CD8-positive, alpha-beta memory T cell (primary cell): Measurements from ENCODE around the gene ATG4C. TPM values are rescaled to one million over a fixed set of nuclear protein-coding genes. Genes with fewer than 3 reads are reported as not detected.

ENCODE experiments used
- CTCF ChIA-PET: fragments of 350-600 bp; sonication (Branson Sonifier 250); formaldehyde crosslinking; loops from one replicate; lab custom pipeline; 2021; ENCODE audit warnings: antibody characterized with exemption; lab: Charles Lee
- POLR2A ChIA-PET: fragments of 350-600 bp; sonication (Branson Sonifier 250); formaldehyde crosslinking; loops from one replicate; lab custom pipeline; 2021; ENCODE audit warnings: antibody characterized with exemption; lab: Charles Lee
- DNase-seq, 5 donors: peaks; one replicate each; pipeline versions ENCODE4 v3.0.0 to v3.0.0-alpha.2; 2020 to 2022; ENCODE audit warnings: mixed read lengths in 1 of 5
- H3K27ac ChIP-seq: one replicate; pipeline ENCODE4 v1.7.0; 2013; ENCODE audit warnings: low read depth, mild to moderate bottlenecking, low read length, moderate library complexity
- H3K27me3 ChIP-seq: 2 replicates; pipeline ENCODE4 v1.7.0; 2013; ENCODE audit warnings: low read length, mild to moderate bottlenecking; ENCODE audit not compliant: insufficient read depth, poor library complexity, severe bottlenecking
- H3K36me3 ChIP-seq: 2 replicates; pipeline ENCODE4 v1.7.0; 2013; ENCODE audit warnings: mild to moderate bottlenecking, low read length, moderate library complexity; ENCODE audit not compliant: insufficient read depth
- H3K4me1 ChIP-seq: 2 replicates; pipeline ENCODE4 v1.7.0; 2013; ENCODE audit warnings: mild to moderate bottlenecking, low read length, moderate library complexity; ENCODE audit not compliant: insufficient read depth
- H3K4me3 ChIP-seq: 2 replicates; pipeline ENCODE4 v1.7.0; 2013; ENCODE audit warnings: mild to moderate bottlenecking, low read length
- H3K9me3 ChIP-seq: 2 replicates; pipeline ENCODE4 v1.7.0; 2013; ENCODE audit warnings: mild to moderate bottlenecking, low read length
- H3K27ac Mint-ChIP-seq, 8 donors: one replicate each; pipeline ENCODE4 v1.8.0; 2020 to 2021; ENCODE audit warnings: mixed read lengths in 8 of 8, mild to moderate bottlenecking in 6 of 8, inconsistent platforms in 3 of 8, moderate library complexity in 3 of 8
- H3K27me3 Mint-ChIP-seq, 2 donors: one replicate each; pipeline ENCODE4 v1.8.0; 2020 to 2021; ENCODE audit warnings: mixed read lengths in 2 of 2, mild to moderate bottlenecking in 1 of 2, moderate library complexity in 1 of 2
- H3K36me3 Mint-ChIP-seq, 3 donors: one replicate each; pipeline ENCODE4 v1.8.0; 2020 to 2021; ENCODE audit warnings: mixed read lengths in 3 of 3, inconsistent platforms in 1 of 3, mild to moderate bottlenecking in 1 of 3
- H3K4me1 Mint-ChIP-seq, 3 donors: one replicate each; pipeline ENCODE4 v1.8.0; 2020 to 2021; ENCODE audit warnings: mixed read lengths in 3 of 3, inconsistent platforms in 1 of 3, mild to moderate bottlenecking in 1 of 3
- H3K4me3 Mint-ChIP-seq, 7 donors: one replicate each; pipeline ENCODE4 v1.8.0; 2020 to 2021; ENCODE audit warnings: mixed read lengths in 7 of 7, mild to moderate bottlenecking in 6 of 7, moderate library complexity in 4 of 7, inconsistent platforms in 2 of 7
- H3K9me3 Mint-ChIP-seq, 5 donors: one replicate each; pipeline ENCODE4 v1.8.0; 2020 to 2022; ENCODE audit warnings: mixed read lengths in 5 of 5, mild to moderate bottlenecking in 3 of 5, moderate library complexity in 2 of 5, inconsistent platforms in 1 of 5
- polyA plus RNA-seq: library from polyadenylated mRNA; unstranded; fragments of 300-500 nt; fragmentation: Illumina TruSeq; gene quantifications from one replicate; pipeline ENCODE4 v1.2.3, GENCODE V29; 2021
- total RNA-seq, 2 experiments: library from RNA; stranded (reverse); gene quantifications; one replicate each; pipeline ENCODE4 v1.2.3, GENCODE V29; 2021

Gene ATG4C
- total and polyA plus RNA-seq, 3 experiments from 2014 or later: 13.4 to 20.0 (median 17.7) TPM

DNA sequence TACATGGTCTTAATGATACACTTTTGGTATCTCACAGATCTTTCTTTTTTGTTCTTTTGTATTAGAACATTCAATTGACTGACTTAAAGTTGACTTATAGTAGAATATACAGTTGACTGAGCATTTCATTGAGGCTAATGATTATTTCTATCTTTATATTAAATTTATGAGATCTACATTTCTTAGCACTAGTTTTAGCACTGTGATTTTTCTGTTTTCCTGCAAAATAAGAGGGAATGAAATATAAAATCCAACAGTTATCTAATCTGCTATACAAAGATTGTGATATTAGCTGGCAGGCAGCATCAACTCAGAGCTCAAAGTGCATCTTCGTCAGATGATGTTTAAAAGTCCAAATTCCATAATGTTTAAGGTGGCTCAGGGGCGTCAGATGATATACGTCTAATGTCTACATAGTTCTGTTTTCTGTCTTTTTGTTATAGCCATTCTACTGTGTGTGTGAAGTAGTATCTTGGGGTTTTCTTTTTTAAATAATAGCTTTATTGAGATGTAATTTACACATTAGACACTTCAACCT is 85.4 kb downstream of the ATG4C start:
- POLR2A ChIA-PET: no interaction called here

DNA sequence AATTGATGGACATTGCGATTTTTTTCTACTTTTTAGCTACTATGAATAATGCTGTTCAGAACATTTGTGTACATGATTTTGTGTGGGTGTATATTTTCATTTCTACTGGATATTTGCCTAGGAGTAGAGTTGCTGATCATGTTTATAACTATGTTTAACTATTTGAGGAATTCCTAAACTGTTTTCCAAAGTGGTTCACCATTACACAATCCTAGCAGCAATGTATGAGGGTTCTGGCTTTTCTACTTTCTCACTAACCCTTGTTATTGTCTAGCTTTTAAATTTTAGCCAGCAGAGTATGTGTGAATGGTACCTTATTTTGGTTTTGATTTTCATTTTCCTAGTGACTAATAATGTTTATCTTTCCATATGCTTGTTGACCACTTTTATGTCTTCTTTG is 86.2 kb downstream of the ATG4C start:
- H3K4me1 ChIP-seq: no peaks in the 10 kb centered on the region
- no peak overlapping the region for H3K4me3 Mint-ChIP-seq
- H3K27me3 ChIP-seq: no peaks in the 10 kb centered on the region
- peaks cover 0 to 1% (median 0%) of the 10 kb centered on the region in 5 donors for H3K9me3 Mint-ChIP-seq
- POLR2A ChIA-PET: no interaction called here
- no peaks in the 10 kb centered on the region for H3K36me3 Mint-ChIP-seq
- peaks cover 3 to 13% of the 10 kb centered on the region in 2 donors for H3K27me3 Mint-ChIP-seq
- no peaks in the 10 kb centered on the region for H3K4me1 Mint-ChIP-seq
- H3K27ac Mint-ChIP-seq: no peak overlapping the region
- no peak overlapping the region for H3K27ac ChIP-seq
- H3K36me3 ChIP-seq: no peaks in the 10 kb centered on the region
- DNase-seq: no peak
- CTCF ChIA-PET: no interaction called here
- H3K9me3 ChIP-seq: no peaks in the 10 kb centered on the region
- H3K4me3 ChIP-seq: no peak overlapping the region

More for the DNA sequence above, 85.4 kb downstream of the ATG4C start:
- Mint-ChIP-seq H3K27ac (no peak overlapping the region), H3K9me3 (peaks cover 0 to 1% (median 0%) of the 10 kb centered on the region in 5 donors), H3K4me1 (no peaks in the 10 kb centered on the region), H3K27me3 (peaks cover 0 to 5% of the 10 kb centered on the region in 2 donors), H3K4me3 (no peak overlapping the region), H3K36me3 (peaks cover 0 to under 1% (median 0%) of the 10 kb centered on the region in 3 donors)
- H3K9me3 ChIP-seq: no peaks in the 10 kb centered on the region
- H3K27me3 ChIP-seq: no peaks in the 10 kb centered on the region
- no peaks in the 10 kb centered on the region for H3K36me3 ChIP-seq
- CTCF ChIA-PET: no interaction called here
- H3K4me3 ChIP-seq: no peak overlapping the region
- DNase-seq: no peak
- H3K4me1 ChIP-seq: no peaks in the 10 kb centered on the region
- H3K27ac ChIP-seq: no peak overlapping the region

GRCh38 chr1:62875676-62876075 is 91.7 kb downstream of the ATG4C start:
- no peak overlapping the region for H3K27ac ChIP-seq
- H3K4me1 Mint-ChIP-seq: no peaks in the 10 kb centered on the region
- H3K36me3 ChIP-seq: no peaks in the 10 kb centered on the region
- CTCF ChIA-PET: no interaction called here
- no peaks in the 10 kb centered on the region for H3K9me3 ChIP-seq
- H3K27me3 Mint-ChIP-seq: peaks cover 3 to 34% of the 10 kb centered on the region in 2 donors
- no peak overlapping the region for H3K27ac Mint-ChIP-seq
- no peaks in the 10 kb centered on the region for H3K36me3 Mint-ChIP-seq
- DNase-seq: no peak
- H3K9me3 Mint-ChIP-seq: peaks cover 0 to 5% (median 0%) of the 10 kb centered on the region in 5 donors
- H3K4me3 Mint-ChIP-seq: no peak overlapping the region
- no peak overlapping the region for H3K4me3 ChIP-seq
- H3K4me1 ChIP-seq: no peaks in the 10 kb centered on the region
- POLR2A ChIA-PET: no interaction called here
- H3K27me3 ChIP-seq: no peaks in the 10 kb centered on the region

DNA sequence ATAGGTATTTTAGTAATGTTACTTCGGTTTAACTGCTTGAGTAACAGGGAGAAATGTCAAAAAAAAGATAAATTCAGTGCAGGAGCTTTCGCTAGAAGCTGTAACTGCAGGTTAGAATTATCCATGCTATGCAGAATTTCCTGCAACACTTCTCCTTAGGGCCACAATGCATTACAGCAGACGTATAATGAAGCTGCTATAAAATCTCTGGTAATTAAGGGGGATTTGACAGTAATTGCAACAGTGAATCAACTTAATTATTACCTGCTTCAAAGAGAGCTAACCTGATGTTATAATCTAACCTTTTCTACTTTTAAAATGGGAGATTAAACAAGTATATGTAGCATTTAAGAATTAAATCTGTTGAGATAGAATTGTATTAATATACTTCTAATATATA is 92.6 kb downstream of the ATG4C start:
- H3K4me1 ChIP-seq: no peaks in the 10 kb centered on the region
- H3K27me3 ChIP-seq: no peaks in the 10 kb centered on the region
- no peak overlapping the region for H3K27ac ChIP-seq
- H3K27ac Mint-ChIP-seq: no peak overlapping the region
- DNase-seq: no peak
- H3K27me3 Mint-ChIP-seq: peaks cover 3 to 34% of the 10 kb centered on the region in 2 donors
- H3K36me3 Mint-ChIP-seq: no peaks in the 10 kb centered on the region
- H3K4me1 Mint-ChIP-seq: no peaks in the 10 kb centered on the region
- CTCF ChIA-PET: no interaction called here
- no peak overlapping the region for H3K4me3 Mint-ChIP-seq
- POLR2A ChIA-PET: no interaction called here
- no peaks in the 10 kb centered on the region for H3K36me3 ChIP-seq
- H3K9me3 Mint-ChIP-seq: peaks cover 0 to 5% (median 0%) of the 10 kb centered on the region in 5 donors
- no peak overlapping the region for H3K4me3 ChIP-seq
- no peaks in the 10 kb centered on the region for H3K9me3 ChIP-seq

DNA sequence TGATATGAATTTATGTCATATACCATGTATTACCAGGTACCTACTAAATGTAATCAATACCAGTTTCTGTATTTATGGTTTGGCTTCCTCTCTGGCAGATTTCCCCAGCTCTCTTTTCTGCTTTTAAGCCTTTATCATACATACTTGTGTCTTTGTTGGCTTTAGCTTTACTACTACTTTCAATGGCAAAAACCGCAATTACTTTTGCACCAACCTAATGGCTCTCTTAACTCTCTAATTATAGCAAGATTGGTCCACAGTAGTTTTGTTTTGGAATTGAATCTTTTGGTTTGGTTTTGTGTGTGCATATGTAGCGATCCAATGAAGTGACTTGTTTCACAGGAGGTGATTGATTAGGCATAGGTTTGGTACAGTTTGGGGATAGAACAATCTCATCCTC is 93.6 kb downstream of the ATG4C start:
- H3K27me3 ChIP-seq: no peaks in the 10 kb centered on the region
- Mint-ChIP-seq H3K4me3 (no peak overlapping the region), H3K36me3 (no peaks in the 10 kb centered on the region), H3K27me3 (peaks cover 3 to 37% of the 10 kb centered on the region in 2 donors), H3K27ac (no peak overlapping the region), H3K9me3 (peaks cover 0 to 5% (median 0%) of the 10 kb centered on the region in 5 donors), H3K4me1 (no peaks in the 10 kb centered on the region)
- H3K27ac ChIP-seq: no peak overlapping the region
- H3K9me3 ChIP-seq: no peaks in the 10 kb centered on the region
- no peak for DNase-seq
- no peaks in the 10 kb centered on the region for H3K4me1 ChIP-seq
- H3K4me3 ChIP-seq: no peak overlapping the region
- CTCF ChIA-PET: no interaction called here
- POLR2A ChIA-PET: no interaction called here
- no peaks in the 10 kb centered on the region for H3K36me3 ChIP-seq

DNA sequence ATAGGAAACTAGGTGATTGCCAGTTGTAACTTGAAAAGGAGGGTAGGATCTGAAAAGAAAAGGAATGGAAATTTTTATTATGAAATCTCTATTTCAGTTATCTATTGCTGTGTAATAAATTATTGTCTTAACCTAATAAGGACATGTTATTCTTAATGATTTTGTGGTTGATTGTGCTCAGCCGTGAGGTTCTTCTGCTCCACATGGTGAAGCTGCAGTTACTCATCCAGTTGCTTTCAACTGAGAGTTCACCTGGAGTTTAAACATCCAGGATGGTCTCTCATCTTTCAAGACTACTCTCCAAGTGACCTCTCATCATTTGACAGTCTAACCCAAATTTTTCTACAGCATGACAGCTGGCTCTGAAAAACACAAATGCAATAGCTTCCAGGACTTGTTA is 96.0 kb downstream of the ATG4C start:
- no peaks in the 10 kb centered on the region for H3K4me1 Mint-ChIP-seq
- peaks cover 0 to 5% (median 0%) of the 10 kb centered on the region in 5 donors for H3K9me3 Mint-ChIP-seq
- no peaks in the 10 kb centered on the region for H3K9me3 ChIP-seq
- no peaks in the 10 kb centered on the region for H3K36me3 ChIP-seq
- H3K4me1 ChIP-seq: no peaks in the 10 kb centered on the region
- ChIA-PET CTCF (no interaction called here), POLR2A (no interaction called here)
- H3K4me3 Mint-ChIP-seq: no peak overlapping the region
- peaks cover 4 to 26% of the 10 kb centered on the region in 2 donors for H3K27me3 Mint-ChIP-seq
- H3K4me3 ChIP-seq: no peak overlapping the region
- no peak overlapping the region for H3K27ac Mint-ChIP-seq
- no peak for DNase-seq
- H3K36me3 Mint-ChIP-seq: no peaks in the 10 kb centered on the region
- no peak overlapping the region for H3K27ac ChIP-seq
- H3K27me3 ChIP-seq: no peaks in the 10 kb centered on the region

- Histone ChIP-seq H3K4me3 (no peak overlapping the region), H3K36me3 (no peaks in the 10 kb centered on the region), H3K27ac (no peak overlapping the region), H3K9me3 (no peaks in the 10 kb centered on the region), H3K27me3 (no peaks in the 10 kb centered on the region), H3K4me1 (no peaks in the 10 kb centered on the region)
- peaks cover 6 to 38% of the 10 kb centered on the region in 2 donors for H3K27me3 Mint-ChIP-seq
- no peaks in the 10 kb centered on the region for H3K36me3 Mint-ChIP-seq
- ChIA-PET POLR2A (no interaction called here), CTCF (interaction anchor here (1.8 kb wide), 1 partner anchor 21 kb away, joined by 5 read pairs; no protein-coding TSS in a partner anchor)
- H3K9me3 Mint-ChIP-seq: peaks cover 0 to 5% (median 0%) of the 10 kb centered on the region in 5 donors
- DNase-seq: no peak
- H3K4me1 Mint-ChIP-seq: no peaks in the 10 kb centered on the region
- no peak overlapping the region for H3K27ac Mint-ChIP-seq
- no peak overlapping the region for H3K4me3 Mint-ChIP-seq
Observed at GRCh38 chr1:62882201-62883104, 98.5 kb downstream of the ATG4C start.

DNA sequence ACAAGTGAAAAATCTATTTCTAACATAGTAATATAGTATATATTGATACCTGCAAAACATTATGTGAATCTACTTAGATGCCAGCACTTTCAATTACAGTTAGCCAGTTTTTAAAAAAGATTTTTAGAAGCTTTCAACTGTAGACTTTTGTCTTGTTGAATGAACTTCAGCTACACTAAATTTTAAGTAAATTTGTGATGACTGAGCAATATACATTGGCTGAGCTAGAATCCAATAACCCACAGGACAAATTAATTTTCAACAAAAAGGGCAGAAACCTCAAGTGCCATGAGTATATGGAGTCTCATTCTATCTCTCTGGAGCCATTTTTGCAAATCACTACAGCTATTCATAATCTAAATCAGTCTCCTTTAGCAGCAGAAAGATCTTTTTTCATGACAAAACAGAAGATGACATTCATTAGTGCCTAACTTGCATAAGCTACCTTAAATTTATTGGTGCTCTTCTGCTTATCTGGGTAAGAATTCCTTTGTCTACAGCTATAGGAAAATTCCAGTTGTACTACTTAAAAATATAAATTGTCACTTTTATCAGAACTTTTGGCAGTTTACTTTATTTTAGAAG is 100.3 kb downstream of the ATG4C start:
- no peak overlapping the region for H3K4me3 Mint-ChIP-seq
- H3K27me3 ChIP-seq: no peaks in the 10 kb centered on the region
- POLR2A ChIA-PET: no interaction called here

More for the DNA sequence above, 100.3 kb downstream of the ATG4C start:
- Histone ChIP-seq H3K4me1 (no peaks in the 10 kb centered on the region), H3K9me3 (no peaks in the 10 kb centered on the region), H3K27ac (no peak overlapping the region), H3K4me3 (no peak overlapping the region), H3K36me3 (no peaks in the 10 kb centered on the region)
- DNase-seq: no peak
- H3K27ac Mint-ChIP-seq: no peak overlapping the region
- peaks cover 0 to 3% (median 0%) of the 10 kb centered on the region in 5 donors for H3K9me3 Mint-ChIP-seq
- H3K27me3 Mint-ChIP-seq: peaks cover 6 to 38% of the 10 kb centered on the region in 2 donors
- H3K36me3 Mint-ChIP-seq: no peaks in the 10 kb centered on the region
- CTCF ChIA-PET: no interaction called here
- H3K4me1 Mint-ChIP-seq: no peaks in the 10 kb centered on the region
